Activated T-helper 1 cell treated with anti-CD3 and anti-CD28 coated beads, Interleukin-2, amount 50 U/mL, for 16 hours (primary cell): ENCODE measurements around the gene CCDC106.
A peak's percentile ranks its signal among the peaks of the same experiment; 100 is the strongest.

Experiments
- DNase-seq, 2 donors: peaks; one replicate each; pipeline ENCODE4 v3.0.0-alpha.2; 2020; ENCODE audit warnings: low read depth in 1 of 2, low spot score in 1 of 2

Gene CCDC106

DNA sequence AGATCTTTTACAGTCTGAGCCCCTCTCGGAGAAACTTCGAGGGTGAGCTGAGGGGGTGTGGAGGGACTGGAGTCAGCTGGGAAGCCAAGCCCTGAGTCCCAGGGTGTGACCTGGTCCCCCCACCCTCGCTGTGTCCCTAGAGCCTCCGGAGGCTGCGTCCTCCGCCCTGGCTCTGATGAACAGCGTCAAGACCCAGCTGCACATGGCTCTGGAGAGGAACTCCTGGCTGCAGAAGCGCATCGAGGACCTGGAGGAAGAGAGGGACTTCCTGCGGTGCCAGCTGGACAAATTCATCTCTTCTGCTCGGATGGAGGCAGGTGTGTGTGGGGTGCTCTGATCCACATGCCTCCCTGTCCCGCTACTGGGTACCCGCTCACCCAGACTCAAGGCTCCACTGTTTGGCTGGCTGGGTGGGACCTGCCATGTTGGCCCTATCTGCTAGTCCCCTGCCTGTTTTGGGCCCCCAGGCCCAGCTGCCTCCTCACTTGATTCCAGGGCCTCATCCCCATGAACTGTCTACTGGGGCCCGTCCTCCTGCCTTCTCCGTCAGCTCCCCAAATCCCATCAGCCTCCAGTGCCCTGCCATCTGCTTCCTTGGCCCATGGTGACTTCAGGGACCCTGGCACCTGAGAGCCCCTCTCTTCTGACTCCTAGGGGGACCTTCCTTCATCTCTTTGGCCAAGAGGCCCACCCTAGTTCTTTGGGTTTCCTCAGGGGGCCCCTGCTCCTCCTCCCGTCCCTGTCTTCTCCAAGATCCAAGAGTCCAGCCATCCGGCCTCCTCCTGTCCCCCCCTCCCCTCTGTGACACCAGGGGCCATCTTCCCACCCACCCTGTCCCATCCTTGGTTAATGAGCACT lies 1.5 kb downstream of the CCDC106 start:
- DNase-seq: no peak

- DNase-seq: no peak
These were observed 2.1 kb downstream of the CCDC106 start for GRCh38 chr19:55650126-55650557.

DNA sequence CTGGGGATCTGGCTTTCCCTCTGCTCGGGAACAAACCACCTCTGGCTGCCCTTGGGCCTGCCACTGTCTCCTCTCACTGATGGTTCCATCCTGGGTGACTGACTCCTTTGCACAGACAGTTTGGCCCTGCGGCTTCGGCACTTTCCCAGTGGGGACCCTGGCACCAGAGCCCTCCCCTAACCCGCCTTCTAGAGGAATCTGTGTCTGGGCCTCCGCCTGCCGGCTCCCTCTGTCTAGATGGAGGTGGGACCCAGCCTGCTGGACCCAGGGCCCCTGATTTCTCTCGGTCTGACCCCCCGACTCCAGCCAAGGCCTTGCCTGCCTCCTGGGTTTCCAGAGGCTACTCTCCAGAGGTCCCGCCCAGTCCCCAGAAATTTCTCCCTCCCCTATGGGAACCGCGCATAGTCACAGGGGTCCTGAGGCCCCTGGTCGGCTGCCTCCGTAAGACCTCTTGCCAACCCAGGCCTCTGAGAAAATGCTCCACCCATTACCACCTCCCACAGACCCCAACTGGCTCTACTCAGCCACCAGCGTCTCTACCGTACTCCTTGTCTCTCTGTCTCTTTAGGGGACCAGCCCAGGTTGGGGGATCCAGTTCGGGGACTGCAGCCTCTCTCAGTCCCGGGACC lies 2.7 kb downstream of the CCDC106 start:
- no peak for DNase-seq

GRCh38 chr19:55651236-55651635 lies 3.2 kb downstream of the CCDC106 start:
- DNase-seq: no peak

DNA sequence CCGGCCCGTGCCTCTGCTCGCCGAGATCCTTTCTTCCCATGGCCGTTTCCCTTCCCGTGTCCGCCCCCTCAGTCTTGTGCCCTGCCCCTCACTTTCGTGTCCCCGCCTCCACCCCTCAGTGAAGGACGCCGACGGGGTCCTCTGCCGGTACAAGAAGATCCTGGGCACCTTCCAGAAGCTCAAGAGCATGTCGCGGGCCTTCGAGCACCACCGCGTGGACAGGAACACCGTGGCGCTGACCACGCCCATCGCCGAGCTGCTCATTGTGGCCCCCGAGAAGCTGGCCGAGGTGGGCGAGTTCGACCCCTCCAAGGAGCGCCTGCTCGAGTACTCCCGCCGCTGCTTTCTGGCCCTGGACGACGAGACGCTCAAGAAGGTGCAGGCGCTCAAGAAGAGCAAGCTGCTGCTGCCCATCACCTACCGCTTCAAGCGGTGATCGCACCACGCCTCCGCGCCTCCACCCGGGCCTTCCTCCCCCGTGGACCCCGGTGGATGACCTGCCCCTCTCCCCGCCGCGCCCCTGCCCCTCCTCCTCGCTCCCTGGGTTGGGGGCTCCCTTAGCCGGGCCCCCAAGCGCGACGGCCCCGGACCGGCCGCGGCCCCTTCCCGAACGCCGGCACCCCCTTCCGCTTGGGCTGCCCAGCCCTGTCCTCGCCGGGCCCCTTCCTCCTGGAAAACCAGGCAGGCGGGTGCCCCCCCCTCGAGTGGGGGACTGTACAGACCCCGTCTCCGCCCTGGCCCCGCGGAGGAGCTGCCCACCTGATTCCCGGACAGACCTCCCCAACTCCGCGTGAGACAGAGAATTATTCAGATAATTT lies 4.5 kb downstream of the CCDC106 start:
- no peak for DNase-seq

DNA sequence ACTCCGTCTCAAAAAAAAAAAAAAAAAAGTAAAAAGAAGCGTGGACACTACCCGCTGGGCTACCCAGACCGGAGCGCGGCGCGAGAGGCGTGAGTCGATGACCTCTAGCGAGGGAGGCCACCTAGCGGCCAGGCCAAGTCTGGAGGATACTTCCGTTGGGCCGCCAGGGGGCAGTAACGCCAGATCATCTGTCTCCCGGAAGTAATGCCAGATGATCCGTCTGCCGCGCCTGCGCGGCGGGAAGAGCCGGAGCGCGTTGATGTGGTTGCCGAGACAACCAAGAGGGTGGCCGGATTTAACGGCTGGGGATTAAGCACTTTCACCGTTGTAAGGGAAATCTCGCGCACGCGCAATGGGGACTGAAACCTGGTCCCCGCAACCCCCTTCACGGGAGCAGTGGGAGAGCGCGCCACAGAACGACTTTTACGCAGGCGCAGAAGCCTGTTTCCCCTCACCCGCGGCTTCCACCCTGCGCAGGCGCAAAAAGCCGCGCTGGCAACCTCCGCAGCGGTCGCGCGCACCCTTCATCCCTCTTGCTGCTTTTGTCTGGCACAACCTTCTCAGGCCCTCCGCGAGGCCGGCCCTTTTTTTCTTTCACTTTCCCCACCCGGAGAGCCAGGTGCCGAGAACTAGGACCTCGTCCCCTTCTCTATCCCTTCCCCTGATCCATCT lies 5.8 kb downstream of the CCDC106 start:
- peak; percentile 98 to 99 for DNase-seq

DNA sequence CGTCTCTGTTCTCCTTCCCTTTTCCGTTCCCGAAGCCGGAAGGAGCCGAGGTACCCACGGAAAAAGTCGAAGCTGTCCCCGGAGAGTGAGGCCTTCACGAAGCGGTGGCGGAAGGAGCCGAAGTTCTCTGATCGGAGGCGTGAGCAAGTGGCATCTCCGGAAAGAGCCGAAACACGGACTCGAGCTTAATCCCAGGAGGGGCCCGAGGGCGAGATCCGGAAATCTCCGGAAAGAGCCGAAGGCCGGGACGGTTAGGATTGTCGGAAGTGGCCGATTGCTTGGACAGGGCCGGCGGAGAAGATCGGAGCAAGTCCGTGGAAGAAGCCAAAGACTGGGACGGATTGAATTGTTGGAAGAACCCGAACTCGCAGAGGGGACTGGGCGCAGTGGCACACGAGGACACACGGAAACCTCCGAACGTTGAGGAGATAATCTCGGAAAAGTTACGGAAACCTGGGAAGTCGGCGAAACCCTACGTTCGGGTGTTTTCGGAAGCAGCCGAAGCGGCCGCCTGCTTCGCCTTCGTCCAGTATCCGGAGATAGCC lies 6.4 kb downstream of the CCDC106 start:
- peak; percentile 97 for DNase-seq

DNA sequence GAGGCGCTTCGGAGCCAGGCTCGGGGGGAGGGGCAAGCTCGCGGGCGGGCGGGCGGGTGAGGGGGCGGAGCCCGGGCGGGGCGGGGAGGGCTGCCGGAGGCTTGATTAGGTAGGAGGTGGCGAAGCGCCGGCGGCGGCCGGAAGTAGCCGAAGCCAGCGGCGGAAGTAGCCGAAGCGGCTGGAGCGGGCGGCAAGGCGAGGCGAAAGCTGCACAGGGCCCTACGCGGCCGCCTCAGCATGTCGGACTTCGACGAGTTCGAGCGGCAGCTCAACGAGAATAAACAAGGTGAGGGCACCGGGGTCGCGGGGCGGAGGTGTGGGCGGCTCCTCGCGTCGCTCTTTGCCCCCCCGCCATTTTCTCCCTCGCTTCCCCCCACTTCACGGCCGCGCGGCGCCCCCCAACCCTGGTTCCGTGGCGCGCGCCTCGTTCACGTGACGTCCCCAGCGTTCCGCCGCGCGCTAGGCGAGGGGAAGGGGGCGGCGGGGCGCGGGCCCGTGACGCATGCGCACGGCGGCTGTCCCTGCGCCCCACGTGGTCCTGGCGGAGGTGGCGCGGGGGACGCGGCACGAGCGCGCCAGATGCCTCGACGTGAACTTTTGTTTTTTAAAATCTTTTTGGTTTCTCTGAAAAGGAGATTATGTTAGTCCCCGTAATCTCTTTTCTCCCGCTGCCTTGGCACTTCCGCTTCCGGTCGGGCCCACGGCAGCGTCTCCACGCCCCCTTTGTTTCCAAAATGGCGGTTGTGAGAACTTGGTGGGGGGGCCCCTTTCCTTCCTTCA lies 7.0 kb downstream of the CCDC106 start, which contains the start of gene U2AF2:
Gene U2AF2, plus strand, starts transcription at position 168 of the 780 bp plus-strand sequence. Its CDS starts 70 bp downstream, at position 238.
- DNase-seq: peak; percentile 95

DNA sequence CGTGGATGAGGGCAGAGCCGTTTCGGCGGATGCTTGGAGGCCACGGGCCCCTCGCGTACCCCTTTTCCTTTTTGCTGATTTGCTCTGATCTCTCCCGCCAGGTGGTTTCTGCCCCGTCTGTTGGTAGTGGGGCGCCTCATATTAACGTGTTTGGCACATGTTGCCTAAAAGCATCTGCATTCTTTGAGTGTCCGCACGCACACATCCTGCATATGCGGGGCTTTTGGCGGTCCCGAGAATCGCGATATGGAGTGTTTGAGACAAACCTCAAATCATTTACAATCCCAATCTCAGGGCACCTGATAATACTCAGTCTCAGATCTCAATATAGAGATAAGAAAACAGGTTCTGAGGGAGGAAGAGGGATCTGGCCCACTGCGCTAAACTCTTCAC lies 7.6 kb downstream of the CCDC106 start:
- DNase-seq: no peak

DNA sequence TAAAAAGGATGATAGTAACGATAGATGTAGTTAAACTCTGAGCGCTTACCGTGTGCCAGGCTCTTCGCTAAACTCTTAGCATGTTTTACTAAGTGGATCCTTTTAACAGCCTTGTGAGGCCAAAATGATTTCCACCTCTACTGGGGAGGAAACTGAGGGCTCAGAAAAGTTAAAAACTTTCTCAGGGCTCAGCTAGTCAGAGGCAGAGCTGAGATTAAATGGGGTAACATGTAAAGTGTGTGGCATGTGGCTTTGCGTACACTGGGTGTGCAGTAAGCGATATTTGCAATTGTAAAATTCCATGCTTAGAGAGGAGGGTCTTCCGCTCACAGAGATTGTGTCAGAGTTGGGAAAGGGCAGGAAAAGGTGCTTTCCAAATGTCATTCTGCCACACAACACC lies 8.5 kb downstream of the CCDC106 start:
- DNase-seq: no peak

DNA sequence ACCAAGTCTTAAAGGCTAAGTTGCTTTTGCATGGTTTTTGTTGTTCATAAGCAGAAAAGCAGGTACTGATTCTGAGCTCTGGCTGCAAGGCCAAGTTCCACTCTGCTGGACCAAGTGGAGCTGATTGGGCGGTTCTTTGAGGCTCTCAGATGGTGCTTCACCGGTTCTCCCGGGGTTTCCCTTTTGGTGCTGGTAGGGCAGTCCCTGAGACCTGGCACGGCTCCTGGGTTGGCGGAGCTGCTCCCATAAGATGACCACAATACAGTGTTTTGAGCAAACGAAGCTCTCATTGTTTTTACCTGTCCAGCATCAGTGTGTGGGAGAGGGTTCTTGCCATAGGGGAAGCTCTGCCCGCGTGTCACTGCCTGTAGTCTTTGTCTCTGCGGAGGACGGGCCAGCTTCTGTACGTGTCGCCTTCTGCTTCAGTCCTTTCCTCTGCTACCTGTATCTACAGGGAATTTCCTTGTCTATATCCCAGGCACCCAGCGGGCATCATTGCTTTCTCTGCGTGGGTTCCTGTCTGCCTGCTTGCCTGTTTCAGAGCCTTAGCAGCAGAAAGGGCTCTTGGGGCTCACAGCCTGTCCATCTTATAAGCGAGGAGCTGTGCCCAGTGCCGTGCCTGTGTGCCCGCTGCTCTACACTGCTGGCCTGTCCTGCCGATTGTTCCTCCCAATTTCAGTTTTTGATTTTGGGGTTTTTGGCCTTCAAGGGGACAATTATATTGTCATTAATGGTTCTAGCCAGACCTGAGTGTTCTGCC lies 9.2 kb downstream of the CCDC106 start:
- no peak for DNase-seq

GRCh38 chr19:55658846-55659459 lies 10.9 kb downstream of the CCDC106 start:
- DNase-seq: no peak

- no peak for DNase-seq
These were observed 11.8 kb downstream of the CCDC106 start for GRCh38 chr19:55659822-55660221.

DNA sequence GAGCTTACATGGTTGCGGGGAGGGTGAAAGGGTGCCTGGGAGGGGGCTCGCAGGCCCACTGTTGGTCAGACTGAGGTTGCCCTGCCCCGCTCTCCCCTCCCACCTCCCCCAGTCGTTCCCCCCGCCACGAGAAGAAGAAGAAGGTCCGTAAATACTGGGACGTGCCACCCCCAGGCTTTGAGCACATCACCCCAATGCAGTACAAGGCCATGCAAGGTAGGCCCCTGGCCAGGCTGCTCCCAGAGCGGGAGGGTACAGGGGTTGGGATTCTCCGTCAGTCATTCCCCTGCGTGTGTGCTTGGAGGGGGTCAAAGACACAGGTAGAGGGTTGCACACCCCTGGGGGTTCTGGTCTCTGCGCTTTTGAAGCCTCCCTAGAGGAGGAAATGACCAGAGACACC lies 12.4 kb downstream of the CCDC106 start:
- no peak for DNase-seq

DNA sequence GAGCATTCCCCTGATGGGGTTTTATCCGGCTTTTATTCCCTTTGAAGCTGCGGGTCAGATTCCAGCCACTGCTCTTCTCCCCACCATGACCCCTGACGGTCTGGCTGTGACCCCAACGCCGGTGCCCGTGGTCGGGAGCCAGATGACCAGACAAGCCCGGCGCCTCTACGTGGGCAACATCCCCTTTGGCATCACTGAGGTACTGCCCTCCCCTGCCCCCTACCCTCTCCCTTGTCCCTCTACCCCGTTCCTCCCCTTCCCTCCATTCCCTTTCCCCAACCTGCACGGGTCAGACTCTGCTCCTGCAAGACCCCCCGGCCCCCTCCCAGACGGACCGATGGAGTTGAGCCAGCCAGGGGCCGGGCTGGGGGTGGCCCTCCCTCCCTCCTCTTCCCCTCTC lies 13.0 kb downstream of the CCDC106 start:
- DNase-seq: no peak

GRCh38 chr19:55661826-55662225 lies 13.8 kb downstream of the CCDC106 start:
- DNase-seq: no peak

DNA sequence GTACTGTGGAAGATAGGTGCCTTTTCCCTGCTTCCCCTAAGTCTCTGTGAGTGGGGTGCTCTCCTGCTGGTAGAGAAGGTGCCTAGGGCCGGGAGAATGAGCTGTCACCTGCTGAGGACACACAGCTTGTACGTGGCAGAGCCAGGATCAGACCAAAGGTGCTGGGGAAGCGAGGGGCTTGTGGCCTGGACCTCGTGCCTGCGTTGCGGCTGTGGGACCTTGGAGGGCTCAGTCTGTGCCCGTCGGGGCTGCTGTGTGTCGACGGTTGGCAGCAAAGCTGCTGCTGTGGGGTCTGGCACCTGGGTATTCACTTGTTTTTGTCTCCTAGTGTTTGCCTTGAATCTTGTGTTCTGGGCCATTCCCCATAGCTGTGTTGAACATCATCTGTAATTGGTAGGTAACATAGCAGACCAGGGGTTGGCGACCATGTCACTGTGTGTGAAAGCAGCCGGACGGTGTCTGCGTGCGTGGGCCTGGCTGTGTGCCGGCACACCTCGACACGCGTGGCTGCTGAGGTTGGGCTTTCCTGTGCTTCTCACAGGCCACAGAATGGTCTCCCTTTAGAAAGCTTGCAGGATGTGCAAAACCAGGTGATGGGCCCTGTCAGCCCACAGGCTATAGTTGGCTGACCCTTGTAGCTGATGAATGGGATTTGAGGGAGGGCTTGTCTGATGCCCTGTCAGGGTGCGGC lies 16.0 kb downstream of the CCDC106 start:
- DNase-seq: no peak

- no peak for DNase-seq
These were observed 18.5 kb downstream of the CCDC106 start for GRCh38 chr19:55666343-55667005.
